CD4-positive, alpha-beta T cell (primary cell): ENCODE data around the gene DDIT3. TPM values are rescaled to one million over a fixed set of nuclear protein-coding genes. Genes with fewer than 3 reads are reported as not detected.
"Not testable (repeated sequence)": the region's sequence is repeated elsewhere in the genome, so short reads cannot be mapped to it uniquely, and the experiment has no call there.

Experiments
- ATAC-seq: fragments of 200-7000 bp; cut with Tn5 transposase; one replicate; pipeline ENCODE4 v1.10.0; 2022; ENCODE audit warnings: mild to moderate bottlenecking; ENCODE audit not compliant: poor library complexity
- CTCF ChIA-PET: fragments of 350-600 bp; sonication (Branson Sonifier 250); formaldehyde crosslinking; loops from one replicate; lab custom pipeline; 2021; ENCODE audit warnings: antibody characterized with exemption, inconsistent platforms; lab: Charles Lee
- POLR2A ChIA-PET: fragments of 350-600 bp; sonication (Branson Sonifier 250); formaldehyde crosslinking; loops from one replicate; lab custom pipeline; 2021; ENCODE audit warnings: antibody characterized with exemption, inconsistent platforms; lab: Charles Lee
- DNase-seq, 14 experiments: peaks; one replicate each; pipeline ENCODE4 v3.0.0-alpha.2; 2013 to 2020; ENCODE audit warnings: mixed read lengths in 2 of 14
- H3K27ac ChIP-seq, 2 donors: one replicate each; pipeline versions ENCODE4 v1.5.1 to v1.7.0; 2013; ENCODE audit warnings: low read length in 2 of 2, low read depth in 1 of 2, mild to moderate bottlenecking in 1 of 2
- H3K27me3 ChIP-seq, 2 experiments: 1 replicate in 1 of 2; 2 replicates in 1 of 2; pipeline versions ENCODE4 v1.6.1 to v1.7.0; 2013; ENCODE audit warnings: low read length in 2 of 2, control low read depth in 1 of 2, mild to moderate bottlenecking in 1 of 2, moderate library complexity in 1 of 2; ENCODE audit not compliant: insufficient read depth in 2 of 2, control insufficient read depth in 1 of 2
- H3K36me3 ChIP-seq: one replicate; pipeline ENCODE4 v1.6.1; 2013; ENCODE audit warnings: low read length, control low read depth; ENCODE audit not compliant: insufficient read depth
- H3K4me1 ChIP-seq: one replicate; pipeline ENCODE4 v1.6.1; 2013; ENCODE audit warnings: low read length, control low read depth; ENCODE audit not compliant: insufficient read depth
- H3K4me3 ChIP-seq: one replicate; pipeline ENCODE4 v1.5.1; 2013; ENCODE audit warnings: mild to moderate bottlenecking, low read length, moderate library complexity
- H3K9me3 ChIP-seq, 2 experiments: 1 replicate in 1 of 2; 2 replicates in 1 of 2; pipeline versions ENCODE4 v1.6.1 to v1.7.0; 2013; ENCODE audit warnings: low read length in 2 of 2, mild to moderate bottlenecking in 2 of 2, control low read depth in 1 of 2, moderate library complexity in 1 of 2; ENCODE audit not compliant: control insufficient read depth in 1 of 2, insufficient read depth in 1 of 2
- H3K27ac Mint-ChIP-seq: one replicate; pipeline ENCODE4 v1.8.0; 2020; ENCODE audit warnings: mixed read lengths
- H3K27me3 Mint-ChIP-seq: one replicate; pipeline ENCODE4 v1.8.0; 2021; ENCODE audit warnings: mixed read lengths
- H3K36me3 Mint-ChIP-seq: one replicate; pipeline ENCODE4 v1.8.0; 2021; ENCODE audit warnings: low read depth, mixed read lengths
- H3K4me1 Mint-ChIP-seq: one replicate; pipeline ENCODE4 v1.8.0; 2021; ENCODE audit warnings: low read depth, mixed read lengths
- H3K4me3 Mint-ChIP-seq: one replicate; pipeline ENCODE4 v1.8.0; 2020; ENCODE audit warnings: mild to moderate bottlenecking, mixed read lengths
- H3K9me3 Mint-ChIP-seq: one replicate; pipeline ENCODE4 v1.8.0; 2020; ENCODE audit warnings: mixed read lengths
- CTCF ChIP-seq: fragments of 200-600 bp; IDR thresholded peaks from one replicate; pipeline ENCODE4 v1.8.0; 2022; ENCODE audit warnings: antibody characterized with exemption, mild to moderate bottlenecking
- intact Hi-C, 2 experiments: fragments of 100-400 bp; cut with DNase I in 1 of 2; cut with micrococcal nuclease in 1 of 2; formaldehyde crosslinking; loops; one replicate each; pipeline versions ENCODE4 v1.15.1 to v1.9.0; 2023 to 2025; cut with DNase I, micrococcal nuclease
- total RNA-seq, 174 experiments: library from RNA in 2 of 174; stranded (reverse) in 2 of 174; gene quantifications; one replicate each; pipeline ENCODE4 v1.2.3 and lab custom pipeline; 2021 to 2026

Gene DDIT3
- total RNA-seq, 2 experiments from 2014 or later, result 145 TPM

- H3K9me3 ChIP-seq, POLR2A ChIA-PET, ATAC-seq, H3K27me3 Mint-ChIP-seq, H3K4me3 ChIP-seq, H3K4me1 Mint-ChIP-seq, H3K27me3 ChIP-seq, H3K9me3 Mint-ChIP-seq, H3K27ac ChIP-seq, H3K4me3 Mint-ChIP-seq, intact Hi-C loops, H3K27ac Mint-ChIP-seq, DNase-seq, H3K4me1 ChIP-seq: not testable (repeated sequence)
- peaks cover 71% of the 10 kb centered on the region for H3K36me3 ChIP-seq
- peaks cover 79% of the 10 kb centered on the region for H3K36me3 Mint-ChIP-seq
- CTCF ChIA-PET, result interaction anchor here (1.7 kb wide), 1 partner anchor 18 kb away, joined by 3 read pairs; the partner anchor contains the start of gene DDIT3
These were observed 17.9 kb downstream of the DDIT3 start for GRCh38 chr12:57502311-57502969.

- no peaks in the 10 kb centered on the region for H3K9me3 ChIP-seq
- TF ChIP-seq CTCF, result no peak
- H3K36me3 Mint-ChIP-seq, result peaks cover 85% of the 10 kb centered on the region
- peaks cover 9% of the 10 kb centered on the region for H3K4me1 Mint-ChIP-seq
- H3K4me3 Mint-ChIP-seq, result no peak overlapping the region
- ChIA-PET POLR2A (interaction anchor here (1.3 kb wide), 1 partner anchor 20 kb away, joined by 3 read pairs; no protein-coding TSS in a partner anchor), CTCF (interaction anchor here (1.4 kb wide), 1 partner anchor 41 kb away, joined by 5 read pairs; the partner anchor contains the start of gene GLI1)
- H3K27me3 ChIP-seq, result no peaks in the 10 kb centered on the region
- H3K27me3 Mint-ChIP-seq, result no peaks in the 10 kb centered on the region
- no peak for ATAC-seq
- H3K9me3 Mint-ChIP-seq, result no peaks in the 10 kb centered on the region
- H3K36me3 ChIP-seq, result peaks cover 68% of the 10 kb centered on the region
- H3K4me3 ChIP-seq, result no peak overlapping the region
- H3K27ac ChIP-seq, result no peak overlapping the region
- H3K27ac Mint-ChIP-seq, result no peak overlapping the region
- H3K4me1 ChIP-seq, result no peaks in the 10 kb centered on the region
- intact Hi-C loops, result no loop called here
- DNase-seq, result no peak
These were observed 20.1 kb downstream of the DDIT3 start for GRCh38 chr12:57500213-57500612.

GRCh38 chr12:57498571-57498970, 21.7 kb downstream of the DDIT3 start:
- Histone ChIP-seq H3K27me3 (no peaks in the 10 kb centered on the region), H3K36me3 (peaks cover 53% of the 10 kb centered on the region), H3K4me3 (no peak overlapping the region), H3K9me3 (no peaks in the 10 kb centered on the region), H3K27ac (no peak overlapping the region), H3K4me1 (no peaks in the 10 kb centered on the region)
- Mint-ChIP-seq H3K36me3 (peaks cover 75% of the 10 kb centered on the region), H3K27ac (peak overlapping the region; percentile 9), H3K4me1 (peaks cover 9% of the 10 kb centered on the region), H3K27me3 (no peaks in the 10 kb centered on the region), H3K4me3 (no peak overlapping the region), H3K9me3 (no peaks in the 10 kb centered on the region)
- no peak for TF ChIP-seq CTCF
- ChIA-PET CTCF (interaction anchor here (1.4 kb wide), 1 partner anchor 39 kb away, joined by 5 read pairs; the partner anchor contains the start of gene GLI1), POLR2A (interaction anchor here (0.7 kb wide), 1 partner anchor 22 kb away, joined by 3 read pairs; no protein-coding TSS in a partner anchor)
- DNase-seq (no peak), ATAC-seq (no peak)
- intact Hi-C loops, result no loop called here
